ENCODE data around the gene RPL23. TPM values are rescaled to one million over a fixed set of nuclear protein-coding genes. Genes with fewer than 3 reads are reported as not detected.

The RPL23 gene
- total RNA-seq, 6 experiments from 2014 or later: 389 to 609 (median 436) TPM

GRCh38 chr17:38892083-38892482, 38.6 kb upstream of the RPL23 start:
- Histone ChIP-seq H3K9me3 (no peaks in the 10 kb centered on the region), H3K4me3 (no peak overlapping the region), H3K4me1 (peaks cover 0 to 49% (median 22%) of the 10 kb centered on the region in 4 donors), H3K27me3 (no peaks in the 10 kb centered on the region), H3K36me3 (peaks cover 3 to 30% (median 10%) of the 10 kb centered on the region in 4 donors), H3K27ac (no peak overlapping the region)
- intact Hi-C loops (cut with DNase I): no loop called here
- TF ChIP-seq POLR2A (IDR thresholded peaks at IDR 0.05) (no peak), CTCF (IDR thresholded peaks at IDR 0.05) (no peak)
- WGBS (ENCODE audit: insufficient coverage, low coverage, low lambda C conversion rate, missing lambda C conversion rate): 57% methylated on average over 3 of the region's 4 CpGs
- DNase-seq (no peak), ATAC-seq (no peak)

DNA sequence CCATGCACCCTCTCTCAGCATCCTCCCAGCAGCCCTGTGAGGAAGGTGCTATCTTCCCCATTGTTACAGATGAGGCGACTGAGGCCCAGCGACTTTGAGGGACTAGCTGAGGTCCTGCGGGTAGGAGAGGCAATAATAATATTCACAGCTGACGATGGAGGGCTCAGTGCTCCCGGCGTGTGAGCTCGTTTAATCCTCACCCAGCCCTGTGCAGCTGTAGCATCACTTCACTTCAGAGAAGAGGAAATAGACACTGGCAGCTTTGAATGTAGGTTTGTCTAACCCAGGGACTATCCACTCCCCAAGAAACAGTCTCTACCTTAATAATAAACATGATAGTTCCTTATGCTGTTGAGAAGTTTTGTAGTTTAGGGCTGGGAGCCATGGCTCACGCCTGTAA, 37.9 kb upstream of the RPL23 start:
- no peaks in the 10 kb centered on the region for H3K9me3 ChIP-seq
- TF ChIP-seq CTCF (IDR thresholded peaks at IDR 0.05) (no peak), POLR2A (IDR thresholded peaks at IDR 0.05) (no peak)
- H3K27ac ChIP-seq: no peak overlapping the region
- no peak for DNase-seq
- 46% methylated on average over 2 of the region's 8 CpGs for WGBS (ENCODE audit: insufficient coverage, low coverage, low lambda C conversion rate, missing lambda C conversion rate)
- H3K4me3 ChIP-seq: no peak overlapping the region
- ATAC-seq: no peak
- H3K4me1 ChIP-seq: peaks cover 0 to 43% (median 19%) of the 10 kb centered on the region in 4 donors
- intact Hi-C loops (cut with DNase I): no loop called here
- no peaks in the 10 kb centered on the region for H3K27me3 ChIP-seq
- peaks cover 3 to 35% (median 10%) of the 10 kb centered on the region in 4 donors for H3K36me3 ChIP-seq

GRCh38 chr17:38890410-38890746, 36.9 kb upstream of the RPL23 start:
- Histone ChIP-seq H3K4me1 (peaks cover 0 to 49% (median 22%) of the 10 kb centered on the region in 4 donors), H3K9me3 (no peaks in the 10 kb centered on the region), H3K4me3 (no peak overlapping the region), H3K27ac (no peak overlapping the region), H3K27me3 (no peaks in the 10 kb centered on the region), H3K36me3 (peaks cover 3 to 35% (median 10%) of the 10 kb centered on the region in 4 donors)
- WGBS (ENCODE audit: insufficient coverage, low coverage, low lambda C conversion rate, missing lambda C conversion rate): 50% methylated on average over 2 of the region's 8 CpGs
- TF ChIP-seq CTCF (IDR thresholded peaks at IDR 0.05) (no peak), POLR2A (IDR thresholded peaks at IDR 0.05) (no peak)
- no peak for DNase-seq
- no peak for ATAC-seq
- intact Hi-C loops (cut with DNase I): no loop called here

DNA sequence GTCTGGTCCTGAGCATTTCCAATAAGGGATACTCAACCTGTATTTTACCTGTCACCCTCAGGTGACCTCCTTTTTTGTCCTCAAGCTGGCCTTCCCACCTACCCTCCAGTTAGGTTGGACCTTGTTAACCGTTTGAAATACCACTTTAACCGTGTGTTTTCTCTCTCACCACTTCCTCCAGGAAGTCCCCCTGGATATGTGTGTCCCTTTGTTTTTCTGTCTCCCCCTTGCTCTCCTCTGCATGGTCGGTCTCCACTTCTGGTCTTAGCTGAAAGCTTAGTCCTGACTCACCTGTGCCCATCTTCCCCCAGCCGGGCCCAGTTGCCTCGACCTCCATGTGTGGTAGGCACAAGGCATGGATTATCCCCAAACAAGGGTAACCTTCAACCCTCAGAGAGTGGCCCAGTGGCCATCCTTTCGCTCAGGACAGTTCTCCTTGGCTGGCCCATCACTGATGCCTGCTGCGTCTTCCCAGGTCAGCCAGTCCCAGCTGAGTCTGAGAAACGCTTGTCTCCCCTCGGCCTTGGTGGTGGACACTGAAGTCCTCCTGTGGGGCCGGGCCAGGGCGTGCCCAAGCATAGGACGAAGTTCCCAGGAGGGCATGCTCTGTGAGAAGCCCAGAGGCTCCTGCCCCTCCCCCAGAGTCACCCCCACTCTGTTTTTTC, 36.4 kb upstream of the RPL23 start:
- TF ChIP-seq CTCF (IDR thresholded peaks at IDR 0.05) (no peak), POLR2A (IDR thresholded peaks at IDR 0.05) (no peak)
- no peak for ATAC-seq
- H3K4me1 ChIP-seq: peaks cover 0 to 54% (median 27%) of the 10 kb centered on the region in 4 donors
- H3K9me3 ChIP-seq: no peaks in the 10 kb centered on the region
- no peaks in the 10 kb centered on the region for H3K27me3 ChIP-seq
- H3K36me3 ChIP-seq: peaks cover 3 to 35% (median 10%) of the 10 kb centered on the region in 4 donors
- H3K27ac ChIP-seq: no peak overlapping the region
- DNase-seq: no peak
- no peak overlapping the region for H3K4me3 ChIP-seq
- intact Hi-C loops (cut with DNase I): no loop called here
- 72% methylated on average over 6 of the region's 12 CpGs for WGBS (ENCODE audit: insufficient coverage, low coverage, low lambda C conversion rate, missing lambda C conversion rate)
